Articular chondrocyte of knee joint (primary cell): Measurements from ENCODE around the gene SPOCK1. TPM values are rescaled to one million over a fixed set of nuclear protein-coding genes. Genes with fewer than 3 reads are reported as not detected.

Source experiments
- small RNA-seq: library from RNA; depleted of rRNA; stranded (forward); fragments of <200 nt; gene quantifications from one replicate; pipeline ENCODE3, GENCODE V24; 2012
- total RNA-seq: library from RNA; depleted of rRNA; stranded (reverse); fragments of >200 nt; gene quantifications from 2 replicates; pipeline ENCODE4 v1.2.3, GENCODE V29; 2012

The SPOCK1 gene
- total RNA-seq: 145 and 172 TPM in 2 replicates

GRCh38 chr5:137498736-137499505, at the start of gene SPOCK1:
SPOCK1 (minus strand) TSS chr5:137499326.

Small RNAs within 50 kb of the gene (small RNA-seq; reads per million reads assigned to genes)
- not detected for gene RNA5SP193

Other genes with a start within 250 kb of the SPOCK1 start
- gene KLHL3, start 236.8 kb upstream of the SPOCK1 start, total RNA-seq: 2.9 and 3.8 TPM in 2 replicates